Ishikawa (cell line): ENCODE data around the gene LEMD1.

Experiments
- CEBPB ChIP-seq: IDR thresholded peaks from 2 replicates; pipeline ENCODE4 v1.6.1; 2012
- CREB1 ChIP-seq: IDR thresholded peaks from 2 replicates; pipeline ENCODE4 v1.6.1; 2012; ENCODE audit warnings: low read depth
- EGR1 ChIP-seq: IDR thresholded peaks from 2 replicates; pipeline ENCODE4 v1.6.1; 2012
- EP300 ChIP-seq: IDR thresholded peaks from 2 replicates; pipeline ENCODE4 v1.6.1; 2012; ENCODE audit warnings: borderline replicate concordance
- FOXM1 ChIP-seq: IDR thresholded peaks from 2 replicates; pipeline ENCODE4 v1.6.1; 2012; ENCODE audit warnings: low read depth, borderline replicate concordance
- RAD21 ChIP-seq: IDR thresholded peaks from 2 replicates; pipeline ENCODE4 v1.6.1; 2012; ENCODE audit warnings: low read depth
- TAF1 ChIP-seq: IDR thresholded peaks from 2 replicates; pipeline ENCODE4 v1.6.1; 2012; ENCODE audit warnings: low read depth, mild to moderate bottlenecking
- TCF12 ChIP-seq: IDR thresholded peaks from 2 replicates; pipeline ENCODE4 v1.6.1; 2012; ENCODE audit warnings: low read depth
- TEAD4 ChIP-seq: IDR thresholded peaks from 2 replicates; pipeline ENCODE4 v1.6.1; 2012
- YY1 ChIP-seq: IDR thresholded peaks from 2 replicates; pipeline ENCODE4 v1.6.1; 2012; ENCODE audit warnings: low read depth
- TF ChIP-seq, protein P1 (sequence below): IDR thresholded peaks from 2 replicates; pipeline ENCODE4 v1.6.1; 2012; ENCODE audit warnings: low read depth, mild to moderate bottlenecking
- TF ChIP-seq, protein P2 (sequence below): IDR thresholded peaks from 2 replicates; pipeline ENCODE4 v1.6.1; 2012

DNA sequence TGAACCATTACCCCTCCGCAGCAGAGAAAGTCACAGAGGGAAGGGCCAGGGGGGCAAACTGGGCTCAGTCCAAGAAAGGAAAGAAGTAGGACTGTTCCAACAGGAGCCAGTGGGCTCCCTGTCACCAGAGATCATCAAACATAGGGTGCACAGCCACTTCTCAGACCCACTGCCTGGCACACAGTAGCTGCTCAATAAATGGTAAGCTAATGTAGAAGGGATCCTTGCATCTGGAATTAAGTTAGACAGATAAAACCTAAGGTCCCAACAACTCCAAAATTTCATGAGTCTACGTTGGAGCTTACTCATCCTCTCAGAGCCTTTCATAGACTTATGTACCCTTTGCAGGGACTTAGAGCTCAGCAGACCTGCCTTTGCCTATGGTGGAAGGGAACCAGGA is 30.5 kb upstream of the LEMD1 start:
- TF ChIP-seq, protein P1, sequence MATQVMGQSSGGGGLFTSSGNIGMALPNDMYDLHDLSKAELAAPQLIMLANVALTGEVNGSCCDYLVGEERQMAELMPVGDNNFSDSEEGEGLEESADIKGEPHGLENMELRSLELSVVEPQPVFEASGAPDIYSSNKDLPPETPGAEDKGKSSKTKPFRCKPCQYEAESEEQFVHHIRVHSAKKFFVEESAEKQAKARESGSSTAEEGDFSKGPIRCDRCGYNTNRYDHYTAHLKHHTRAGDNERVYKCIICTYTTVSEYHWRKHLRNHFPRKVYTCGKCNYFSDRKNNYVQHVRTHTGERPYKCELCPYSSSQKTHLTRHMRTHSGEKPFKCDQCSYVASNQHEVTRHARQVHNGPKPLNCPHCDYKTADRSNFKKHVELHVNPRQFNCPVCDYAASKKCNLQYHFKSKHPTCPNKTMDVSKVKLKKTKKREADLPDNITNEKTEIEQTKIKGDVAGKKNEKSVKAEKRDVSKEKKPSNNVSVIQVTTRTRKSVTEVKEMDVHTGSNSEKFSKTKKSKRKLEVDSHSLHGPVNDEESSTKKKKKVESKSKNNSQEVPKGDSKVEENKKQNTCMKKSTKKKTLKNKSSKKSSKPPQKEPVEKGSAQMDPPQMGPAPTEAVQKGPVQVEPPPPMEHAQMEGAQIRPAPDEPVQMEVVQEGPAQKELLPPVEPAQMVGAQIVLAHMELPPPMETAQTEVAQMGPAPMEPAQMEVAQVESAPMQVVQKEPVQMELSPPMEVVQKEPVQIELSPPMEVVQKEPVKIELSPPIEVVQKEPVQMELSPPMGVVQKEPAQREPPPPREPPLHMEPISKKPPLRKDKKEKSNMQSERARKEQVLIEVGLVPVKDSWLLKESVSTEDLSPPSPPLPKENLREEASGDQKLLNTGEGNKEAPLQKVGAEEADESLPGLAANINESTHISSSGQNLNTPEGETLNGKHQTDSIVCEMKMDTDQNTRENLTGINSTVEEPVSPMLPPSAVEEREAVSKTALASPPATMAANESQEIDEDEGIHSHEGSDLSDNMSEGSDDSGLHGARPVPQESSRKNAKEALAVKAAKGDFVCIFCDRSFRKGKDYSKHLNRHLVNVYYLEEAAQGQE, result no peak
- TF ChIP-seq FOXM1, result no peak
- TF ChIP-seq CREB1, result no peak
- TF ChIP-seq TEAD4, result no peak
- no peak for TF ChIP-seq TCF12
- no peak for TF ChIP-seq RAD21
- TF ChIP-seq YY1, result no peak
- TF ChIP-seq EP300, result no peak
- no peak for TF ChIP-seq TAF1
- TF ChIP-seq, protein P2, sequence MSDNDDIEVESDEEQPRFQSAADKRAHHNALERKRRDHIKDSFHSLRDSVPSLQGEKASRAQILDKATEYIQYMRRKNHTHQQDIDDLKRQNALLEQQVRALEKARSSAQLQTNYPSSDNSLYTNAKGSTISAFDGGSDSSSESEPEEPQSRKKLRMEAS, result no peak
- no peak for TF ChIP-seq CEBPB
- no peak for TF ChIP-seq EGR1
